ENCODE data around the gene SLC6A2. TPM values are rescaled to one million over a fixed set of nuclear protein-coding genes. Genes with fewer than 3 reads are reported as not detected.

Gene SLC6A2
- total RNA-seq, 4 donors from 2014 or later: 0.51 to 2.1 (median 1.0) TPM; not detected in 1

- no peaks in the 10 kb centered on the region for H3K27me3 ChIP-seq
- no peak for TF ChIP-seq POLR2A (IDR thresholded peaks at IDR 0.05)
- TF ChIP-seq CTCF (IDR thresholded peaks at IDR 0.05): no peak
- no peak overlapping the region for H3K27ac ChIP-seq
- DNase-seq: no peak
- no peaks in the 10 kb centered on the region for H3K36me3 ChIP-seq
- no peak overlapping the region for H3K4me3 ChIP-seq
- H3K4me1 ChIP-seq: no peaks in the 10 kb centered on the region
- H3K9me3 ChIP-seq: no peaks in the 10 kb centered on the region
- intact Hi-C loops (cut with DNase I; ENCODE audit: low total_unique reads): no loop called here
Observed at GRCh38 chr16:55628306-55628968, 27.4 kb upstream of the SLC6A2 start.

- H3K4me3 ChIP-seq: no peak overlapping the region
- H3K4me1 ChIP-seq: no peaks in the 10 kb centered on the region
- H3K36me3 ChIP-seq: no peaks in the 10 kb centered on the region
- no peak for TF ChIP-seq CTCF (IDR thresholded peaks at IDR 0.05)
- TF ChIP-seq POLR2A (IDR thresholded peaks at IDR 0.05): no peak
- intact Hi-C loops (cut with DNase I; ENCODE audit: low total_unique reads): no loop called here
- no peaks in the 10 kb centered on the region for H3K27me3 ChIP-seq
- DNase-seq: no peak
- H3K9me3 ChIP-seq: no peaks in the 10 kb centered on the region
- H3K27ac ChIP-seq: no peak overlapping the region
Observed at GRCh38 chr16:55630774-55631173, 25.0 kb upstream of the SLC6A2 start.

GRCh38 chr16:55632259-55632658 lies 23.5 kb upstream of the SLC6A2 start:
- intact Hi-C loops (cut with DNase I; ENCODE audit: low total_unique reads): no loop called here
- DNase-seq: no peak
- no peak for TF ChIP-seq POLR2A (IDR thresholded peaks at IDR 0.05)
- TF ChIP-seq CTCF (IDR thresholded peaks at IDR 0.05): no peak
- no peaks in the 10 kb centered on the region for H3K36me3 ChIP-seq
- H3K9me3 ChIP-seq: no peaks in the 10 kb centered on the region
- H3K4me3 ChIP-seq: no peak overlapping the region
- no peak overlapping the region for H3K27ac ChIP-seq
- no peaks in the 10 kb centered on the region for H3K27me3 ChIP-seq
- H3K4me1 ChIP-seq: no peaks in the 10 kb centered on the region

GRCh38 chr16:55634193-55634592 lies 21.6 kb upstream of the SLC6A2 start:
- TF ChIP-seq POLR2A (IDR thresholded peaks at IDR 0.05) (no peak), CTCF (IDR thresholded peaks at IDR 0.05) (no peak)
- intact Hi-C loops (cut with DNase I; ENCODE audit: low total_unique reads): no loop called here
- H3K9me3 ChIP-seq: no peaks in the 10 kb centered on the region
- H3K4me3 ChIP-seq: no peak overlapping the region
- H3K27me3 ChIP-seq: no peaks in the 10 kb centered on the region
- H3K4me1 ChIP-seq: no peaks in the 10 kb centered on the region
- DNase-seq: no peak
- no peaks in the 10 kb centered on the region for H3K36me3 ChIP-seq
- no peak overlapping the region for H3K27ac ChIP-seq

- intact Hi-C loops (cut with DNase I; ENCODE audit: low total_unique reads): no loop called here
- no peak overlapping the region for H3K27ac ChIP-seq
- H3K36me3 ChIP-seq: no peaks in the 10 kb centered on the region
Observed at GRCh38 chr16:55638256-55638655, 17.5 kb upstream of the SLC6A2 start.

More at GRCh38 chr16:55638256-55638655, 17.5 kb upstream of the SLC6A2 start:
- Histone ChIP-seq H3K27me3 (no peaks in the 10 kb centered on the region), H3K4me1 (no peaks in the 10 kb centered on the region), H3K4me3 (no peak overlapping the region), H3K9me3 (no peaks in the 10 kb centered on the region)
- no peak for DNase-seq
- TF ChIP-seq POLR2A (IDR thresholded peaks at IDR 0.05) (no peak), CTCF (IDR thresholded peaks at IDR 0.05) (no peak)

All from uterus (tissue), 4 donors.